Bronchial epithelial cell (primary cell): ENCODE data around the gene FOXL3. TPM values are rescaled to one million over a fixed set of nuclear protein-coding genes. Genes with fewer than 3 reads are reported as not detected.

ENCODE experiments used
- DNase-seq: peaks from one replicate; pipeline ENCODE4 v3.0.0-alpha.2; 2010; ENCODE audit warnings: low read depth
- FAIRE-seq: peaks from 2 replicates; lab custom pipeline; 2011; peaks lifted over from hg19 to GRCh38; lab: Jason Lieb, UNC
- H3K27me3 ChIP-seq: 2 replicates; pipeline ENCODE4 v1.5.1; 2011; ENCODE audit warnings: low read length; ENCODE audit not compliant: control insufficient read depth, insufficient read depth
- H3K36me3 ChIP-seq: 2 replicates; pipeline ENCODE4 v1.5.1; 2011; ENCODE audit warnings: low read length; ENCODE audit not compliant: control insufficient read depth, insufficient read depth
- H3K4me3 ChIP-seq: 2 replicates; pipeline ENCODE4 v1.5.1; 2011; ENCODE audit warnings: mild to moderate bottlenecking, low read depth, low read length, control low read depth
- CTCF ChIP-seq: IDR thresholded peaks from 2 replicates; pipeline ENCODE4 v1.5.1; 2011; ENCODE audit warnings: mild to moderate bottlenecking, moderate library complexity, low read length, control low read depth, inconsistent platforms; ENCODE audit not compliant: insufficient read depth, severe bottlenecking
- total RNA-seq: library from RNA; depleted of rRNA; stranded (reverse); fragments of >200 nt; gene quantifications from 2 replicates; pipeline ENCODE4 v1.2.1, GENCODE V29; 2014

Gene FOXL3
- total RNA-seq, 1 donor from 2014 or later = not detected

DNA sequence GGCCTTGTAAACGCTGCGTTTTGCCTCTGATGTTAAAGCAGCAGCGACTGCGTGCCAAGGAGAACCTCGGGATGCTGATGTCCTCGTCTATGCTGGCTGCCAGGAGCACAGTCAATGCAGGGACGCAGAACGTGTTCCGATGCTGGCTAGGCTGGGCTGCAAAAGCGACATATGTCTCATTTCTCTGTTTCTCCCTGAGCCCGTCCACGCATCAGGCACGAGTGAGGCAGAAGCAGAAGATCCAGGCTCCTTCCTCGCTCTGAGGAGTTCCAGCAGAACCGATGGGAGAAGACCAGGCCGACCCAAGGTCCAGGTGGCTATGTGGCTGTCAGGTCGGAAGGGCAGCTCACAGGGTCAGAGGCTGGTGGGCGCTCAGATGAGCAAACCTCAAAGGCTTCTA lies 3.7 kb upstream of the FOXL3 start:
- Histone ChIP-seq H3K27me3 (peaks cover 29% of the 10 kb centered on the region), H3K36me3 (no peaks in the 10 kb centered on the region), H3K4me3 (no peak overlapping the region)
- FAIRE-seq (no peak), DNase-seq (no peak)
- TF ChIP-seq CTCF = no peak

- H3K27me3 ChIP-seq = peaks cover 35% of the 10 kb centered on the region
These were observed 1.3 kb upstream of the FOXL3 start for GRCh38 chr7:288671-289101.

GRCh38 chr7:289209-289755 lies 688 bp upstream of the FOXL3 start:
- FAIRE-seq = no peak

More at GRCh38 chr7:288671-289101, 1.3 kb upstream of the FOXL3 start:
- Histone ChIP-seq H3K4me3 (no peak overlapping the region), H3K36me3 (no peaks in the 10 kb centered on the region)
- no peak for FAIRE-seq
- DNase-seq = no peak
- no peak for TF ChIP-seq CTCF

GRCh38 chr7:290554-291372 lies 793 bp downstream of the FOXL3 start:
- no peaks in the 10 kb centered on the region for H3K36me3 ChIP-seq
- peaks cover 31% of the 10 kb centered on the region for H3K27me3 ChIP-seq
- FAIRE-seq = no peak
- no peak for TF ChIP-seq CTCF
- H3K4me3 ChIP-seq = no peak overlapping the region
- no peak for DNase-seq

More at GRCh38 chr7:289209-289755, 688 bp upstream of the FOXL3 start:
- TF ChIP-seq CTCF = no peak
- no peak overlapping the region for H3K4me3 ChIP-seq
- H3K36me3 ChIP-seq = no peaks in the 10 kb centered on the region
- H3K27me3 ChIP-seq = peaks cover 35% of the 10 kb centered on the region
- no peak for DNase-seq

GRCh38 chr7:291373-292092 lies 1.6 kb downstream of the FOXL3 start:
- Histone ChIP-seq H3K27me3 (peaks cover 28% of the 10 kb centered on the region), H3K36me3 (no peaks in the 10 kb centered on the region), H3K4me3 (no peak overlapping the region)
- DNase-seq (no peak), FAIRE-seq (no peak)
- no peak for TF ChIP-seq CTCF
